HG03103 (cell line): ENCODE data around the gene MAP3K20.
"Not testable (repeated sequence)": the region's sequence is repeated elsewhere in the genome, so short reads cannot be mapped to it uniquely, and the experiment has no call there.

Experiments
- ATAC-seq: cut with Tn5 transposase; IDR thresholded peaks from one replicate; pipeline ENCODE4 v1.9.1; 2021; ENCODE audit warnings: low read depth; ENCODE audit not compliant: unreplicated experiment

The MAP3K20 gene

DNA sequence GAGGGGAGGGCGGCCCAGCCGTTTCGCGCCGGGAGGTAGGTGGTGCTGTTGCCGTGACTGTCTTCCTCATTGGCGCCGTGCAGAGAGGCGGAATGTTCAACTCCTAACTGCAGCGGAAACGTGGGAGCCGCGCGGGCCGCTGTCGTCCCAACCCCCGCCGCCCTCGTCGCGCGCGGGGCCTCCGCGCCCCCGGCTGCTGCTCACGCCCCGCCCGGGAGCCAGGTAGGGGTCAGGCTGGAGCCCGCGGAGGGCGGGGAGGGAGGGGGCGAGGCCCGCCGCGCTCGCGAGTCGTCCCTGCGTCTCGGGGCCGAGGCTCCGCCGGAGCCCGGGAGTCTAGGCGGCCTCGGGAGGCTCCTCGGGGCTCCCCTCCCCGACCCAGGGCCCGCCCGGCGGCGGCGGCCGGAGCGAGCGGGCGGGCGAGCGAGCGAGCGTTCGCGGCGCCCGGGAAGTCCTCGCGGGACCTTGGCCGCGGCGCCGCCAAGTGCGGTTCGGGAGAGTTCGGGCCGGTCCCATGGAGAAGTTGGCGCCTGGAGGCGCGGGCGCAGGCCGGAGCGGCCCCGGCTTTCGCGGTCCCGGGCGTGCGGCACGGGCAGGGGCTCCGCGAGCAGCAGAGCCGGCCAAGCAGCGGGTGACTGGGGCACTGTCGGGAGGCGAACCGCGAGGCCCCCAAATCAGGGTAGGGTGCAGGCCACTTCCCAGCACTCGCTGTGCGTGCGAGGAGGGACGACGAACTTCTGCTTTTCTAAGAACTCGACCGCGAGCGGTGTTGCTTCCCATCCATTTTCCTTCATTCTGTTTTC, at the start of gene MAP3K20:
Gene MAP3K20, plus strand, starts transcription at position 66 of the 800 bp plus-strand sequence. CDS start 15,186 bp downstream, outside the sequence.
- peak; percentile 54 for ATAC-seq

DNA sequence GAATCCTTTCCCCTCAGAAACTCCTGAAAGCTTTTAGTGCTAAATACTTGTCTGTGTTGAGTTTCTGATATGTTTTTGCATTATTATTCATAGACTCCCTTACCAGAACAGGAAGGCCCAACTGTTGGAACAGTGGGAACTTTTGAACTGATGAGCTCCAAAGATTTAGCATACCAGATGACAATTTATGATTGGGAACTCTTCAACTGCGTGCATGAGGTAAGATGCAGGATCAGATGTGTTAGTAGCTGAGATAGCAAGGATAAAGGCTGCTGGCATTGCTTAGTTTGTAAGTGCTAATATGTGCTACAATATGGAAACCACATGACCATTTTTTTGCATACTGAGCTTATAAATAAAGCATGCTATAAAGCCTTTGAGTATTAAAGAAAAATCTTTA, 49.2 kb upstream of the MAP3K20 start:
- ATAC-seq: no peak

DNA sequence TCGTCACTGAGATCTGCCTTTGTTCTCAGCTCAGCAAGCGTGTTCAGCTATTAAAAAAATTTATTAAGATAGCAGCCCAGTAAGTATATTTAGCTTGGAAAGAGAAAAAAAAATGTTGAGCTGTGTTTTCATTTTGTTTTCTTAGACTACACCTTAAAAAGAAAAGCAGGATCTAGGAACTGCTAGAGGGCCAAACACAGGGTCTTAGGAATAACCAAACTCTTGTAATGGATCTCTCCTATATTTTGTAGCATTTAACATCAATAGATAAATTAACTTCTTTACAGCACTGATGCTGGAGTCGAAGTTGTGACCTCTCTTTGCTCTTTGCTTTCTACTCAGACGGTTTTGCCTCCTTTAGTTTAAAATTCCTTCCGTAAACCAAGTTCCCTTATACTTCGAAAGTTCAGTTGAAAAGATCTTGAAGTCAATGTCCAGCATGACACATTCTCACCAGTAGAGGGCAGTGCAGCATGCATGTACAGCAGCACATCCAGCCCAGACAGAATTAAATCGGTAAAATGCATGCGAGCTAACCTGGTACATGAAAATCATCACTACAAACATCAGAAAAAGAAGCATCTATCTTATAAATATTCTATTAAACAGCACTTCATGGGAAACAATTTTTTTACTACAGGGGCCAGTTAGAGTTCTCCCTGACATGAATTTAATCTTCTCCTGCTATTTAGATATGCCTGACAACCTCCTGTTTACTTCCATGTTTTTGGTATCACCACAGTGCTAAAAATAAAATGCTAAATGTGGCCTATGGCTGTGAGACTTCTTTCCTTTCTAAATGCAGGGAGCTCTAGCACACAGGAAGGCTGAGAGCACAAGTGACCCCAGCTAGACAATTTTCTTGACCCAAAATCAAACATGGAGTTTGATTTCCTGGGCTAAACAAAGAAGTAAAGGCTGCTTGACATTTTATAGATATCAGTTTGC, 48.2 kb upstream of the MAP3K20 start:
- ATAC-seq: no peak

DNA sequence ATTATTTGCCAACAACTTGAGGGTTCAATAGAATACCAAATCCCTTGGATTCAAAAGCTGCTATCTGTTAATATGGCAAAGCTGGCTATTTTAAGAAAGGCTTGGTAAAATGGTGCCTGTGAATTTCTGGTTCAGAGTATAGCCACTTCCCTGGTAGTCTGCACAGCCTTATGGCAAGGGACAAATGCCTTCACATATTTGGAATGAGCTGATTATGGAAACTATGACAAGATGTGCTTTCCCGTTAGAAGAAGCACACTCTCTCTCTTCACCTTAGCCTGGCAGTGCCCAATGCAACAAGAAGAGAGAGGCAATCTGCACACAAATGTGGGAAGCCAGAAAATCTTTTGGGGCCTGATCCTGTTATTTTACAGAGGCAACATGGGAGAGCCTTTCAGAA, 47.5 kb upstream of the MAP3K20 start:
- ATAC-seq: no peak

DNA sequence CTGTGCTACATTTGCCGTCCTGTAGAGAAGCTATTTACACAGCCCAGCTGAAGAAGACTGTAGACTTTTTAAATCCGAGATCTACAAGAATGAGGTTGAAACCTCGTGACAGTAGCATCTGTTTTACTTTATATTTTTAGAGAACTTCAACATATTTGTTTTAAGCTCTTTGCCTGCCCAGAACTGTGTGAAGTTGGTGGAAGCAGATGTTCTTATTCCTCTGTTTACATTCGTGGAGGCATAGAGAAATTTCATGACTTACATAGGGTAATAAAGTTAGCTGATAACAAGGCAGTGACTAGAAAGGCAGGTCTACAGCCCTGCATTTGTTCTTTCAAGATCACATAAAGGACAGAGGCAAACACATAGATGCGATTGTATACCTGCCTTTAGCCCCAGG, 47.0 kb upstream of the MAP3K20 start:
- ATAC-seq: no peak

DNA sequence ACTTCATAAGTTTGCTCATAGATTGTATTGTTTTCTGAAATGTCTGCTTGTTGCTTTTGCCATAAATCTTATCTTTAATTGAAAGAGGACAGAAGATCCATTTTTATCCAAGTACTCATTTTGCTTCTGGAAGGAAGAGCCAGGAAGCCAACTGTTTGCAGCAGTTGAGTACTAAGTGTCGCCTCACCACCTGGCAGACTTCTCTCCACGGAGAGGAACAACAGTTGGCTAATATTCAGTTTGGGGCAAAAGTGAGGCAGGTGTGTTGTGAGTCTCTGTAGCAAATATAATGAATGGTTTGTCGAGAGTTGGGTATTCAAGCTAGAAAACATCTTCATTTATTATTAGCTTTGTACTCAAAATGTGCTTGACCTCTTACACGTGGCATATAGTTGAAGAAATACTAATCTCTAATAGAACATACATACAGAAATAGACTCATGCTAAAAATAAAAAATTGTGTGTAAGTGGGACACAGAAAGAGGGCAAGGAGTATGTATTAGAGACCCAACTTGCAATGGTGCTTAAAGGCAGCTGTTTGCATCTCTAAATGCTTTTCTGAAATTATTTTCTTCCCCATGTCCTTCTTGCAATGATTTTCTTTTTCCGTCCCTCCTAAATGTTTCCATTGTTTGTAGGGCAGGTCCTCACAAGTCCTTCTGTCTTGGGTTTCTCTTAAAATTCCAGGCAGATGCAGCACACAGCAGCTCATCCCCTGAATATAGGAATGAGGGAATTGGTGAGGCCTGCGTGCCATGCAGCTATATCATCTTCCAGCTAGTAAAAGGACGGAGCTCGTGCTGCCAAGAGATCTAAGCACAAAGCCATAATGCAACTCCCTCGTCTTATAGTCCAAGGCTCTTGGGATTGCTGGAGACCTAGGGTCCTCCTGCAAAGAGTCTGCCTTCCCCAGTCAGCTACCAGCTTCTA, 44.8 kb upstream of the MAP3K20 start:
- no peak for ATAC-seq

DNA sequence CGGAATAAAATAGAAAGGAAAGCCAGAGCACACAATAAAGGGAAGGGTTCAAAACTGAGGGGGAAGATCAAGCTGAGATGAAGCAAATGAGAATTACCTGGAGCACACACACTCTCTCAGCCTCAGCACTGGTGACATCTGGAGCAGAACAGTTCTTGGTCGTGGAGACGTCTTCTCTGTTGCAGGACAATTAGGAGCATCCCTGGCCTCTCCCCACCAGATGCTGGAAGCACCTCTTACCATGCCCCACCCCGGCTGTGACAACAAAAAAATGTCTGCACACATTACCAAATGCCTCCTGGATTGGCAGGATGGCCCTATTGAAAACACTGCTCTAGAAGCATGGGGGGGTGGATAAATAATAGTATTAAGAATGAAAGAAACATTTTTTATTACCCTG, 43.6 kb upstream of the MAP3K20 start:
- ATAC-seq: no peak

DNA sequence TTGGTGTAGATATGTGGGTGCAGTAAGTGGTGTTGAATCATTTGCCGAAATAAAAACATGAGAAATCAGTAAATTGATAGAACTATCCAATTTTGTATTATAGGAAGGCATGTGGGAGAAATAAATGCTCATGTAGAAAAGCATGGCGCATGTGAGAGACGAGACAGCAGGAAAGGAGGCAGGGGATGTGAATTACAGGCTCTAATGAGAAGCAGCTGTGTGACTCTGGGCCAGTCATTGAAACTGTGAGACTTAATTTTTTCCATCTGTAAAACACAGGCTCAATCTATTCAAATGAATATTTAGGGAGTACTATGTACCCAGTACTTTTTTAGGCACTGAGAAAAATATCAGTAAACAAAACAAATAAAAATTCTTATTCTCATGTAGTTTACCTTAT, 42.6 kb upstream of the MAP3K20 start:
- no peak for ATAC-seq

DNA sequence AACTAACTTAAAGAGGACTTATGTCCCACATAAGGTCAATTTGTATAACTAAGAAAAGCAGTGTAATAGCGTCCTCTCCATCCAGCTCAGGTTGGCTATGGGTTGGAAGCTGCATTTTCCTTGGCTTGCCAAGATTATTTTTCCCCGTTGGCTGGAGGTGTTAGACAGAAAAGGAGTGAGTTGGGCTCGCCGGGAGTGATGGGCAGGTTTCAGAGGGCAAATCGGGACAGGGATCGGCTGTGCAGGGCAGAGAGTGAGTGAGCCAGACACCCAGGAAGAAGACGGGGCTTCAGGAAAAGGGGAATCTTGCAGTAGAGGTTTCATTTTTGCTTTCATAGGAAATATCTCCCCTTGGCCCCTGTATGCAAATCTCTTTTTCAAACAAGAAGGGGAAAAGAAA, 41.5 kb upstream of the MAP3K20 start:
- no peak for ATAC-seq

DNA sequence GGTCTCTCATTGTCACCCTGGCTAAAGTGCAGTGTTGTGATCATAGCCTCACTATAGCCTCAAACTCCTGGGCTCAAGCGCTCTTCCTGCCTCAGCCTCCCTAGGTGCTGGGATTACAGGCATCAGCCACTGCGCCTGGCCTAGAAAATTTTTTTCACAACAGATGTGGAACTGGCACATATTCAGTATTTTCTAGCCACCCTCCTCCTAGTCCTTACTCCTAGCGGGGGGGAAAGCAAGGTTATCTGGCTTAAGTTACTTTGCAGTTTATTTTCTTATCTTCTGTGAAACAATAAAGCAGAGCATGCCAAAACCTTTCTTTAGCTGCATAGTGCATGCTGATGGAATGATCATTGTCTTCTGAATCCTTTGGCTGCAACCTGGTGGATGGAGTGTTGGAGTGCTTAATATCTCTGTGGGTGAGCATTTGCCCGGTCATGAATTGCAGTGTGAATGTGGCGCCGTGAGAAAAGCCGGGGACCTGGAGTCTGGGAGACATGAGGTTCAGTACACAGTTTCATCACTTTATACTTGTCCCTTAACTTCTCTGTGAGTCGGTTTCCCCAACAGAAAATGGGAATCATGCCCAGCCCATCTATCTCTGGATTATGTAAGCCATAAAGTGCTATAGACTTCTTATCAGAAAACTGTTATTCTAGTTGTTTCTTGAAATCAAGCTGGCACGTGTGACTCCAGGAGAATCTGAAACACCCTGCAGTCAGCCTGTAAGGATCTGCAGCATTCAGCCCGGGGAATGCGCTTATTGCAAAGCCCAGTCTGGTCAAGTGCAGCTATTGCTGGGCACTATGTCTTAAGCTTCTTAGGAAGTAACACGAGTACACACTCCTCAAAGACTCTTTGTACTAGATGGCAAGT, 38.2 kb upstream of the MAP3K20 start:
- ATAC-seq: no peak

DNA sequence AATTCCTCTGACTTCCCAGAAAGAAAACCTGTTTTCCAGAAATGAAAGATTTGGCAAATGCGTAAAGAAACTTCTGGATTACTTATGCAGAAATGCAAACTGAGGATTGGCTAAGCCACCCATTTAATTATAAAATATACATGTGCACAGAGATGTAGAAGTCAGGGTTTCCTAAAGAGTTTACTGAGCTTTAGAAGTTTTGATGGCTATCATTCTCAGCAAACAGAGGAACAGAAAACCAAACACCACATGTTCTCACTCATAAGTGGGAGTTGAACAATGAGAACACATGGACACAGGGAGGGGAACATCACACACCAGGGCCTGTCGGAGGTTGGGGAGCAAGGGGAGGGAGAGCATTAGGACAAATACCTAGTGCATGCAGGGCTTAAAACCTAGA, 37.4 kb upstream of the MAP3K20 start:
- ATAC-seq: not testable (repeated sequence)

DNA sequence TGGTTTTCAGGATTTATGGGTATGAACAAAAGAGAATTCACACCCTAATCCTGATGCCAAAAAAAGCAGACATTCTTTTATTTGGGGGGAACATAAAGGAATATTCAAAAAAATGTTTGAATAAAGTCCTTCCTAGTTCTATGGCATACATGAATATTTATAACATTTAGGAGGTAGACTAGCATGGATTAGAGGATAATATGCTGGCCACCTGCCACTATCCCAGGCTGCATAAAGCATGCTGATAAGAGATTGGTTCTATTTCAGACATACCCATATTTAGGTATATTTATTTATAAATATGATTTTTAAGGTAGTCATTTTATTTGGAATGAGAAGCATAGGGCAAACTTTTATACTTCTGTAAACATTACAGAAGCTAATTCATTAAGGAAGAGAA, 34.9 kb upstream of the MAP3K20 start:
- no peak for ATAC-seq

DNA sequence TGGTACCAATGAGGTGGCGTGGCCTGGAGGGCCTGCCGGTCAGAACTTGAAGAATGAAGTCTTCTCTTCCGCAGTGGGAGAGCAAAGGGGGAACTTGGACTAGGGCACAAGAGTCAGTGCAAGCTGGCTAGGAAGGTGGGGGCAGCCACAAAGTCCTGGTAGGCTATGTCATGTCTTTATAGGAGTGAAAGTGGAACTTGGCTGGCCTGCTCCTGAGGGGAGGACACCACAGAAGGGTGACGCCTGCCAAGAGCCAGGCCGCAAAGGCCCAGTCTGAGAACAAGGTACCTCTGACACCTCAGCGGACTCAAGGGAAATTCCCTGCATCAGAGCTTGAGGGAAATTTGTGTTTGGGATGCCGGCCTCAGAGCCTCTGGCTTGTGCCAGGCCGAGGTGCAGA, 32.2 kb upstream of the MAP3K20 start:
- no peak for ATAC-seq

DNA sequence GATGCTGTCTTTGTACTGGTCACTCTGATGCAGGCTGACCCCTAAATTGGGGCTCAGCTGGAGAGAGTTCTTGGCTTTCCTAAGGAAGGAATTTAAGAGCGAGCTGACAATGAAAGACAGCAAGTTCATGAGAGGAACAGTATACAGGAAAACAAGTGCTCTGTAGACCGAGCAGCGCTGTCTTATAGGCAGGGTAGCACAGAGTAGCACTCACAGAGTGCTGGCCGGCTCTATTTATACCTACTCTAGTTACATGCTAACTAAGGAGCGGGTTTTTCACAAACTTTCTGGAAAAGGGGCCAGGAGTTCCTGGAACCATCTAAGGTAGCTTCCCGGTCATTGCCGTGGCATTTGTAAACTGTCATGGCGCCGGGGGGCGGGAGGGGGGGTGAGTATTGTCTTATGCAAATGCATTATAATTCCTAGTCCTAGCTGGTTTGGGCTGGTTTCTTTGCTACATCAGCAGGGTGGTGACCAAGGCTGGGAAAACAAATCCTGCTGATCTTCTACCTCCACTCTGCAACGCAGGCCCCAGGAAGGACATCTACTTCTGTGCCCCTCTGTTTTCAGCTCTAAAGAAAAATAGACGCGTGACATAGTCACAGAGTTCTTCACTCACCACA, 31.6 kb upstream of the MAP3K20 start:
- ATAC-seq: no peak

DNA sequence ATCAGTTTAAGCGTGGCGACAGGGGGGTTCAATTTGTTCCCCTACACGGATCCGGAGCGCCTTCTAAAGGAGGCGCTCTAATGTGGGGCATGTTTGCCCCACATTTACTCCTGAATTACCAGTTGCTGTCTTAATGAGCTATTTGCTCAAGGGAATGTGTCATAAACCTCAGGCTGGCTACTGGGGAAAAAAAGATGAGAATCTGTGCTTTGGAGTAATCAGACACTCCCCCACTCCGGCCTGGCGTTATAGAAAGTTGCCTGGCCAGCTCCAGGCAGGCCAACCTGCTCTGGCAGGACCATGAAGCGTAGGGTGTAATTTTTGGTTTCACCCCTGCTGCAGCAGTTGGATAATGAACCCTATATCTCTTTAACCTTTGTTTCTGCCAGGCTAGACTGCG, 31.0 kb upstream of the MAP3K20 start:
- no peak for ATAC-seq

DNA sequence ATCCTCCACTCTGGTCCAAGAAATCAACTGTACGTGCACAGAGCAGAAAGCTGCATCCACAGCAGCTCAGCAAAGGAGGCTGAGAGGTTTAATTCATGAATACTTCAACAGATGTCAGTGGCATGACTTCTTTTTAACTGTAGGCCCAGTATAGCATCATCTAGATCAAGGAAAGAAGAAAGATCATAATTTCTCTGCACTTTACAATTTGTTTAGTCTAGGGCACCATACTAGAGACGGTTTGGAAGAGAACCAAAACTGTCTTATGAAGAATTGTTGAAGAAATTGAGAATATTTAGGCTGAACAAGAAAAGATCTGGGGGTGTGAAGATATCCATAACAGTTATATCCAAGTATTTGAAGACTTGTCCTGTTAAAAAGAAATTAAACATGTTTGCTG, 30.5 kb upstream of the MAP3K20 start:
- no peak for ATAC-seq

DNA sequence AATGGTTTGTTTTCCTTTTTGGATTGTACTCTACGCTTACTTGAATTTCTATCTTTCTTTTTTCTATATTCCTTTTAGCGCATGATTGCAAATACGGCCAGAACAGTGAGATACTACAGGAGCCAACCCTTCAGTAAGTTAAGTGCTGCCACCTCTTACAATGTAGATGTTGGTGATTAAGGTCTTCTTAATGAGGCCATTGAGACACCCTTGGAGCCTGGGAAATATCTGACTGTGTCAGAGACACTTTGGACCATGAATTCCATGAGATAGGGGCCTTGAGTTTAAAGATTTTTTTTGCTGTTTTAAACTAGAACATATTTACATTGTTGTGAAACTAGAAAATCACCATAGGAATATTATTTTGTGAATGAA, 27.1 kb upstream of the MAP3K20 start:
- no peak for ATAC-seq

DNA sequence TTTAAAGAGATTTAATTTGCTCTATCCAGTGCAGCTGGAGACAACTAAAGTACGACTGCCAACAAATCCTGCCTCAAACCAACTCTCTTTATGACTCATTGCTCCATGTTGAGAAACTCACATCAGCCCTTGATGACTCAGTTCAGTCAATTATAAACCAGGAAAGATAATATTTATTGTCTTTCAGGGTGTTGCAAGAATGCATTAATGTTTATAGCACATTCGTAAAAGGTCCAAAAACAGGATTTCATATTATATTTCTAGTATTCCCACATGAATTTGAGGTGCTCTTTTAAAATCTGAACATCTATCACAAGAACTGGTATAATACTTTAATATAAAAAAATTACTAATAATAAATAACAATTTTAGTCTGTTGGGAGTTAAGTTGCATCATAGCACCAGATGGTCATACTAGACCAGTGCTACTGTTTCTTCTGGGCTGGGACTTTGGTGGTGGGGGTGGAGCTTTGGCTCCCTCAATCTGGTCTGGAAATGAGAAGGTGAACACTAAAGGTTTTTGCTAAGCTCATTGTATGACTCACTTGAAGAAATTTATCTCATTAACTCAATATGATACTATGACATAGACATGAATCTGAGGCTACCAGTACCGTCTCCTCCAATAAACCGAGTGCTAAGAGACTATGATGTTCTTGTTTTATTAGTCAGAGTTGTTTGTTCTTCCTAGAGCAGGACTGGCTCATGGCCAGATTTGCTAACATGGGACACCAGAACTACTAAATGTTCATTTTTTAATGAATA, 26.6 kb upstream of the MAP3K20 start:
- no peak for ATAC-seq

DNA sequence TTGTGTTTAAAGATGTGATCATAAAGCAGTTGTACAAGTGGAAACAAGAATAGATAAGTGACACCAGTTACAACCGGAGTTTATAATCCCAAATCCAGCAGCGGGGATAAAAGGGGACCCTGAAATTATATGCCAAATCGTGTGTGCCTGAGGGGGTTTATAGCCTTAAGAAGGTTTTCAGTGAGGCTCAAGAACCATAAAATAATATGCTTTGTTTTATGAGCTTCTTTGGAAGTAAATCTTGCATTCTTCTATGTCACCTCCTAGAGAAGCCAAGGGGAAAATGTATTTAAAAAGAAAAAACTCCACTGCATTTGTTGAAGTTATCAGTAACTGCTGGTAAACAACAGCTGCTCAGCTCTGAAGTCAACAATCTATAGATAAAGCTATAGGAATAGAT, 25.8 kb upstream of the MAP3K20 start:
- no peak for ATAC-seq
